Hair follicle dermal papilla cell (primary cell): ENCODE data around the gene DTX1. TPM values are rescaled to one million over a fixed set of nuclear protein-coding genes. Genes with fewer than 3 reads are reported as not detected.

Experiments used
- total RNA-seq: library from RNA; depleted of rRNA; stranded (reverse); fragments of >200 nt; gene quantifications from 2 replicates; pipeline ENCODE4 v1.2.3, GENCODE V29; 2012

DTX1 gene
- under 0.01 TPM in 2 replicates for total RNA-seq

GRCh38 chr12:113056631-113057488 is at the start of gene DTX1:
Gene DTX1 (plus strand): TSS chr12:113056730. CDS start chr12:113058193, 1,463 bp downstream.

GRCh38 chr12:113135178-113136127 is 78.9 kb downstream of the DTX1 start, which contains the start of gene RASAL1:
Gene RASAL1 (minus strand): TSS chr12:113135761. CDS start chr12:113135462, 299 bp downstream.

Other genes starting within 250 kb of the DTX1 start
- 10.6 and 16.9 TPM in 2 replicates for gene OAS1, start 149.8 kb upstream of the DTX1 start, total RNA-seq
- 10.7 and 30.5 TPM in 2 replicates for gene OAS3, start 118.3 kb upstream of the DTX1 start, total RNA-seq
- 25.6 and 26.6 TPM in 2 replicates for gene OAS2, start 78.2 kb upstream of the DTX1 start, total RNA-seq
- not detected in 2 replicates for gene RASAL1, start 79.0 kb downstream of the DTX1 start, total RNA-seq
- not detected in 2 replicates for gene CFAP73, start 93.0 kb downstream of the DTX1 start, total RNA-seq
- gene DDX54, start 128.7 kb downstream of the DTX1 start, total RNA-seq = 42.8 and 45.2 TPM in 2 replicates
- gene RITA1, start 129.0 kb downstream of the DTX1 start, total RNA-seq = 24.7 and 25.2 TPM in 2 replicates
- 34.9 and 45.9 TPM in 2 replicates for gene TPCN1, start 164.7 kb downstream of the DTX1 start, total RNA-seq